ENCODE data around the gene DNAH17. TPM values are rescaled to one million over a fixed set of nuclear protein-coding genes. Genes with fewer than 3 reads are reported as not detected.

The DNAH17 gene
- polyA plus RNA-seq, 4 donors: 0.57 to 3.6 TPM; not detected in 2

GRCh38 chr17:78437508-78438169 lies 139.6 kb downstream of the DNAH17 start:
- Histone ChIP-seq H3K4me3 (ENCODE audit: low read depth in 1 of 3, low read length in 3 of 3) (no peak overlapping the region), H3K9me3 (ENCODE audit: control insufficient read depth in 2 of 2, insufficient read depth in 1 of 2, low read depth in 1 of 2, low read length in 1 of 2) (no peaks in the 10 kb centered on the region), H3K4me1 (ENCODE audit: control insufficient read depth in 3 of 3, insufficient read depth in 2 of 3, low read depth in 1 of 3, low read length in 2 of 3) (no peaks in the 10 kb centered on the region), H3K27me3 (ENCODE audit: control insufficient read depth in 3 of 3, insufficient read depth in 3 of 3, low read length in 3 of 3) (peaks cover 0 to 5% (median 0%) of the 10 kb centered on the region in 3 donors), H3K36me3 (ENCODE audit: control insufficient read depth in 3 of 3, insufficient read depth in 2 of 3, low read depth in 1 of 3, low read length in 3 of 3) (no peaks in the 10 kb centered on the region), H3K27ac (ENCODE audit: low read depth in 1 of 3, low read length in 2 of 3) (no peak overlapping the region)
- WGBS, 3 donors: 75 to 85% (median 78%) methylated on average over 20 of the region's 20 CpGs
- FAIRE-seq (no peak), DNase-seq (no peak)

GRCh38 chr17:78435330-78436005 lies 141.7 kb downstream of the DNAH17 start:
- no peaks in the 10 kb centered on the region for H3K36me3 ChIP-seq (ENCODE audit: control insufficient read depth in 3 of 3, insufficient read depth in 2 of 3, low read depth in 1 of 3, low read length in 3 of 3)
- FAIRE-seq (no peak), DNase-seq (no peak)
- no peak overlapping the region for H3K4me3 ChIP-seq (ENCODE audit: low read depth in 1 of 3, low read length in 3 of 3)
- H3K27ac ChIP-seq (ENCODE audit: low read depth in 1 of 3, low read length in 2 of 3): no peak overlapping the region
- no peaks in the 10 kb centered on the region for H3K4me1 ChIP-seq (ENCODE audit: control insufficient read depth in 3 of 3, insufficient read depth in 2 of 3, low read depth in 1 of 3, low read length in 2 of 3)
- 71 to 75% (median 71%) methylated on average over 19 of the region's 19 CpGs for WGBS, 3 donors
- no peaks in the 10 kb centered on the region for H3K9me3 ChIP-seq (ENCODE audit: control insufficient read depth in 2 of 2, insufficient read depth in 1 of 2, low read depth in 1 of 2, low read length in 1 of 2)
- peaks cover 0 to 5% (median 0%) of the 10 kb centered on the region in 3 donors for H3K27me3 ChIP-seq (ENCODE audit: control insufficient read depth in 3 of 3, insufficient read depth in 3 of 3, low read length in 3 of 3)

- no peak overlapping the region for H3K4me3 ChIP-seq (ENCODE audit: low read depth in 1 of 3, low read length in 3 of 3)
- no peak for FAIRE-seq
- DNase-seq: no peak
Measured at GRCh38 chr17:78434455-78435329, 142.5 kb downstream of the DNAH17 start.

GRCh38 chr17:78433780-78434335 lies 143.3 kb downstream of the DNAH17 start:
- Histone ChIP-seq H3K9me3 (ENCODE audit: control insufficient read depth in 2 of 2, insufficient read depth in 1 of 2, low read depth in 1 of 2, low read length in 1 of 2) (no peaks in the 10 kb centered on the region), H3K4me3 (ENCODE audit: low read depth in 1 of 3, low read length in 3 of 3) (no peak overlapping the region), H3K36me3 (ENCODE audit: control insufficient read depth in 3 of 3, insufficient read depth in 2 of 3, low read depth in 1 of 3, low read length in 3 of 3) (peaks cover 0 to 12% (median 0%) of the 10 kb centered on the region in 3 donors), H3K4me1 (ENCODE audit: control insufficient read depth in 3 of 3, insufficient read depth in 2 of 3, low read depth in 1 of 3, low read length in 2 of 3) (no peaks in the 10 kb centered on the region), H3K27ac (ENCODE audit: low read depth in 1 of 3, low read length in 2 of 3) (no peak overlapping the region), H3K27me3 (ENCODE audit: control insufficient read depth in 3 of 3, insufficient read depth in 3 of 3, low read length in 3 of 3) (peaks cover 0 to 5% (median 0%) of the 10 kb centered on the region in 3 donors)
- FAIRE-seq (no peak), DNase-seq (no peak)
- 80 to 91% (median 82%) methylated on average over 13 of the region's 13 CpGs for WGBS, 3 donors

More at GRCh38 chr17:78434455-78435329, 142.5 kb downstream of the DNAH17 start:
- H3K9me3 ChIP-seq (ENCODE audit: control insufficient read depth in 2 of 2, insufficient read depth in 1 of 2, low read depth in 1 of 2, low read length in 1 of 2): no peaks in the 10 kb centered on the region
- no peaks in the 10 kb centered on the region for H3K4me1 ChIP-seq (ENCODE audit: control insufficient read depth in 3 of 3, insufficient read depth in 2 of 3, low read depth in 1 of 3, low read length in 2 of 3)
- no peak overlapping the region for H3K27ac ChIP-seq (ENCODE audit: low read depth in 1 of 3, low read length in 2 of 3)
- peaks cover 0 to 4% (median 0%) of the 10 kb centered on the region in 3 donors for H3K36me3 ChIP-seq (ENCODE audit: control insufficient read depth in 3 of 3, insufficient read depth in 2 of 3, low read depth in 1 of 3, low read length in 3 of 3)
- WGBS, 3 donors: 48 to 60% (median 50%) methylated on average over 17 to 18 of the region's 18 CpGs
- peaks cover 0 to 5% (median 0%) of the 10 kb centered on the region in 3 donors for H3K27me3 ChIP-seq (ENCODE audit: control insufficient read depth in 3 of 3, insufficient read depth in 3 of 3, low read length in 3 of 3)

DNA sequence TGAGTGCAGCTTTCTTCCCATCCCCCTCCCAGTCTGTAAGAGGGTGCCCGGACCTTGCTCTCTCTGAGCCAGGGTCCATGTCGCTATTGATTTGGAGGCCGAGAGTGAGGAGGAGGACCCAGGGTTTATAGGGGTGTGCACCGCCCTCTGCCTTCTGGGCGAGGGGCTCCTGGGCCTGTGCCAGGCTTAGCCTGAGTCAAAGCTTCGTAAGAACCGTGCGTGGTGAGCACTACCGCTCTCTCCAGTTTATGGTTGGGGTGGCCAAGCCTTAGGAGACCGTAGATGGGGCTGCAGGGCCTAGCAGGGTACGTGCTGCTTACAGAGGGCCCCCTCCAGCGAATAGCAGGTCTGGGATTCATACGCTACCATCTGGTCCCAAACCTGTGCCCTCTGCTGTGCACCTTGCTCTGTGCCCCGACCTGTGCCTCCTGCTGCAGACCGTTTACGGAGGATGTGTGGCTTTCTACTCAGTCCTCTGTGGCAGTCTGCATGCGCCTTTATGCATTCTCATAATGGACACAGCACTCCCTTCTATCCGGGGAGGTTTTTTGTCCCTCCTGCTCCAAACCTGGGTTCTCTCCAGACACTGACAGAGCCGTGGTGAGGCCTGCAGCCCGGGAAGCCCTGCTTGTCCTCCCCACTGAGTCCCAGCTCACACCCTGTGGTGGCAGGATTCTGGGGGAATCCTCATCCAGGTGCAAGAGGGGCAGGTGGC lies 144.0 kb downstream of the DNAH17 start:
- 25 to 71% (median 42%) methylated on average over 20 of the region's 20 CpGs for WGBS, 3 donors
- Histone ChIP-seq H3K4me3 (ENCODE audit: low read depth in 1 of 3, low read length in 3 of 3) (no peak overlapping the region), H3K9me3 (ENCODE audit: control insufficient read depth in 2 of 2, insufficient read depth in 1 of 2, low read depth in 1 of 2, low read length in 1 of 2) (no peaks in the 10 kb centered on the region), H3K27me3 (ENCODE audit: control insufficient read depth in 3 of 3, insufficient read depth in 3 of 3, low read length in 3 of 3) (peaks cover 0 to 5% (median 0%) of the 10 kb centered on the region in 3 donors), H3K4me1 (ENCODE audit: control insufficient read depth in 3 of 3, insufficient read depth in 2 of 3, low read depth in 1 of 3, low read length in 2 of 3) (no peaks in the 10 kb centered on the region), H3K27ac (ENCODE audit: low read depth in 1 of 3, low read length in 2 of 3) (no peak overlapping the region), H3K36me3 (ENCODE audit: control insufficient read depth in 3 of 3, insufficient read depth in 2 of 3, low read depth in 1 of 3, low read length in 3 of 3) (peaks cover 0 to 18% (median 1%) of the 10 kb centered on the region in 3 donors)
- FAIRE-seq (no peak), DNase-seq (no peak)

- Histone ChIP-seq H3K9me3 (ENCODE audit: control insufficient read depth in 2 of 2, insufficient read depth in 1 of 2, low read depth in 1 of 2, low read length in 1 of 2) (no peaks in the 10 kb centered on the region), H3K36me3 (ENCODE audit: control insufficient read depth in 3 of 3, insufficient read depth in 2 of 3, low read depth in 1 of 3, low read length in 3 of 3) (peaks cover 0 to 22% (median 3%) of the 10 kb centered on the region in 3 donors), H3K4me3 (ENCODE audit: low read depth in 1 of 3, low read length in 3 of 3) (no peak overlapping the region), H3K27me3 (ENCODE audit: control insufficient read depth in 3 of 3, insufficient read depth in 3 of 3, low read length in 3 of 3) (peaks cover 0 to 5% (median 0%) of the 10 kb centered on the region in 3 donors), H3K4me1 (ENCODE audit: control insufficient read depth in 3 of 3, insufficient read depth in 2 of 3, low read depth in 1 of 3, low read length in 2 of 3) (no peaks in the 10 kb centered on the region), H3K27ac (ENCODE audit: low read depth in 1 of 3, low read length in 2 of 3) (no peak overlapping the region)
- FAIRE-seq: no peak
- no peak for DNase-seq
- WGBS, 3 donors: 58 to 67% (median 60%) methylated on average over 16 to 21 of the region's 21 CpGs
Measured at GRCh38 chr17:78432226-78433012, 144.8 kb downstream of the DNAH17 start.

GRCh38 chr17:78431692-78431958 lies 145.6 kb downstream of the DNAH17 start:
- no peak for FAIRE-seq
- Histone ChIP-seq H3K4me1 (ENCODE audit: control insufficient read depth in 3 of 3, insufficient read depth in 2 of 3, low read depth in 1 of 3, low read length in 2 of 3) (no peaks in the 10 kb centered on the region), H3K4me3 (ENCODE audit: low read depth in 1 of 3, low read length in 3 of 3) (no peak overlapping the region), H3K36me3 (ENCODE audit: control insufficient read depth in 3 of 3, insufficient read depth in 2 of 3, low read depth in 1 of 3, low read length in 3 of 3) (peaks cover 2 to 30% (median 3%) of the 10 kb centered on the region in 3 donors), H3K9me3 (ENCODE audit: control insufficient read depth in 2 of 2, insufficient read depth in 1 of 2, low read depth in 1 of 2, low read length in 1 of 2) (no peaks in the 10 kb centered on the region), H3K27me3 (ENCODE audit: control insufficient read depth in 3 of 3, insufficient read depth in 3 of 3, low read length in 3 of 3) (no peaks in the 10 kb centered on the region), H3K27ac (ENCODE audit: low read depth in 1 of 3, low read length in 2 of 3) (no peak overlapping the region)
- DNase-seq: no peak
- 88 to 97% (median 90%) methylated on average over 11 of the region's 11 CpGs for WGBS, 3 donors

Data from small intestine (tissue), 7 donors.